Left ventricle myocardium superior (tissue), 1 donor: ENCODE results near the gene AMER3. TPM values are rescaled to one million over a fixed set of nuclear protein-coding genes. Genes with fewer than 3 reads are reported as not detected.

ENCODE experiments used
- ATAC-seq: fragments of 200-7000 bp; cut with Tn5 transposase; one replicate; pipeline ENCODE4 v1.9.1; 2020; ENCODE audit warnings: mild to moderate bottlenecking, moderate library complexity
- DNase-seq: peaks from one replicate; pipeline ENCODE4 v3.0.0-alpha.2; 2020
- intact Hi-C: fragments of 100-400 bp; cut with micrococcal nuclease; formaldehyde crosslinking; loops from one replicate; pipeline ENCODE4 v1.11.0; 2022
- total RNA-seq: library from RNA; stranded (reverse); fragmentation: NEBNext Ultra II Directional; extraction: Animal tissue kit (Norgen Biotek cat#: 25700); gene quantifications from one replicate; pipeline ENCODE4 v1.2.1, GENCODE V29; 2021
- donor health status: DM: no; HTN: yes; CAD: no; lungs with severe emphysema.

The AMER3 gene
- total RNA-seq, 1 donor from 2014 or later, result not detected

- intact Hi-C loops, result no loop called here
- no peak for ATAC-seq
- DNase-seq, result no peak
These were observed 50.3 kb downstream of the AMER3 start for GRCh38 chr2:130805613-130806012.

DNA sequence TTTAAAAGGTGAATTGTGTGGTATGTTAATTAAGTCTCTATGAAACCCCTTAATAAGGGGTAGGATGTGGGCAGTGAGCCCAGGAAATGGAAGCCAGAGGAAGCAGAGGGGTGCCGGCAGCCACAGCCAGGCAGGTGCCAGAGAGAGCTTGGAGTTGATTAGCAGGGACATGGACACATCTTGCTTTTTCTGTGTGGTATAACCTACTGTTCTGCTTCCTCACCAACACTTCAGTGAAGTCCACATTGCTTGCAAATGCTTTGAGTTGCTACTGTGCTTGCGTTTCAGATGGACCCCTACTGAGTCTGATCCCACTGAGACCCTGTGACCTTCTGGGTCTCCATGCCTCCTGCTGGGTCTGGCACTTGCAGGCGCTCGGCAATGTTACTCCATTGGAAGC lies 51.0 kb downstream of the AMER3 start:
- intact Hi-C loops, result no loop called here
- ATAC-seq (no peak), DNase-seq (no peak)

DNA sequence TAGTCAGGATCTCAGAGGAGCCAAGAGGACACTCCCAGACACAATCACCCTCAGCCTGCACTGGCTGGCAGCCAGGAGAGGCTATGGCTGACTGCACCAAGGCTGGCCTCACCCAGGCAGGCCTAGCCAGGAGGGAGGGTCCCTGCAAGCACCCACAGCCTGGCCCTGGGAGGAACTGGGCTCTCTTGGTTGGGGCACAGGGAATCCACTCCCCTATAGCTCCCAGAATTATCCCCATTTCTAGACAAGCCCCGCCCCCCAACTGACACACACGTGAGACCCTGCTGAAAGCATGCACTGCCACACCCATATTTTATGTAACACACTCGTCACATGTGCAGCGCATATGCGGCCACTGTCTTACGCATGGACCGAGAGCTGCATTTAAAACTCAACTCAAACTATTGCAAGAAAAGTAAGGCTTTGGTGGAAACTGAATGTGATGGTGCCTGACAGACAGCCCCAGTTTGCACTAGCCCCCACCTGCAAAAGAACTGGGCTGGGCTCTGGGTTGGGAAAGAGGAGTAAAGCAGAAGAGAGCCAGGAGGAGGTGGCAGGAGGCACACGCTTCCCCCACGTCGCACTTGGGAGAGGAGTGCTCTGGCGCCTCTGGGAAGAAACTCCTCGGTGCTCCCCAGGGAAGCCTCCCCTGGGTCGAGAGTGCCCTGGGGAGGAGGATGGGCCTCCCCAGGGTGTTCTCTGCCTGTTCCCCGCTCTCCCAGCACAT lies 52.5 kb downstream of the AMER3 start:
- ATAC-seq (no peak), DNase-seq (no peak)
- intact Hi-C loops, result no loop called here

DNA sequence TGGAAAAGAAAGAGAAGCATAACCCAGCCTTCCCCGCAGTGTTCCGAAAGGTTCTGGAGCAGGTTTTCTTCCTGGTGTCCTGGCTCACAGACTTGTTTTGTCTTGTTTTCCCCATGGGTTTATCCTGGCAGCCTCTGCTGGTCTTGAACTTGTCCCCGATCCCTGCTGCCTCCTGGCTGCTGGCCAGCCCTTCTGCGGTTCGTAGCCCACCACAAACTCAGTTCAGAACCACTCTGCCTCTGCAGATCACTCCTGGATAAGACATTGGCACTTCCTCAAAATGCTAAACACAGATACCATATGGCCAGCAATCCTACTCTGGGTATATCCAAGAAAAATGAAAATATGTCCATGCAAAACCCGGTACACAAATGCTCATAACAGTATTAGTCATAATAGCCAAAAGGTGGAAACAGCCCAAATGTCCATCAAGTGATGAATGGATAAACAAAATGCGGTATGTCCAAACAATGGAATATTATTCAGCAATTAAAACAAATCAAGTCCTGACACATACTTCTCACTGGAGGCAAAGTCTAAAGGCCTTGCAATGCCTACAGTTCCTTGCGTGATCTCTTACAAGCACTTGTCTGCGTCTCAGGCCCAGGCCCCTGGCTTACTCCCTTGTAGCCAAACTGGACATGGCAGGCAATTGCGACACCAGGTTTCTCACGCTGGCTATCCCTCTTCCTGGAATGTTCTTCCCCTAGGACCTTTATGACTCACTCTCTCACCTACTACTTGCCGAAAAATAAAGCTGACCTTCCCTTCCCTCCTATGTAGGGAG lies 53.3 kb downstream of the AMER3 start:
- DNase-seq, result no peak
- no peak for ATAC-seq
- intact Hi-C loops, result no loop called here

GRCh38 chr2:130810490-130810889 lies 55.1 kb downstream of the AMER3 start:
- ATAC-seq (no peak), DNase-seq (no peak)
- intact Hi-C loops, result no loop called here

- no peak for DNase-seq
- no peak for ATAC-seq
- intact Hi-C loops, result no loop called here
These were observed 58.4 kb downstream of the AMER3 start for GRCh38 chr2:130813722-130814121.

DNA sequence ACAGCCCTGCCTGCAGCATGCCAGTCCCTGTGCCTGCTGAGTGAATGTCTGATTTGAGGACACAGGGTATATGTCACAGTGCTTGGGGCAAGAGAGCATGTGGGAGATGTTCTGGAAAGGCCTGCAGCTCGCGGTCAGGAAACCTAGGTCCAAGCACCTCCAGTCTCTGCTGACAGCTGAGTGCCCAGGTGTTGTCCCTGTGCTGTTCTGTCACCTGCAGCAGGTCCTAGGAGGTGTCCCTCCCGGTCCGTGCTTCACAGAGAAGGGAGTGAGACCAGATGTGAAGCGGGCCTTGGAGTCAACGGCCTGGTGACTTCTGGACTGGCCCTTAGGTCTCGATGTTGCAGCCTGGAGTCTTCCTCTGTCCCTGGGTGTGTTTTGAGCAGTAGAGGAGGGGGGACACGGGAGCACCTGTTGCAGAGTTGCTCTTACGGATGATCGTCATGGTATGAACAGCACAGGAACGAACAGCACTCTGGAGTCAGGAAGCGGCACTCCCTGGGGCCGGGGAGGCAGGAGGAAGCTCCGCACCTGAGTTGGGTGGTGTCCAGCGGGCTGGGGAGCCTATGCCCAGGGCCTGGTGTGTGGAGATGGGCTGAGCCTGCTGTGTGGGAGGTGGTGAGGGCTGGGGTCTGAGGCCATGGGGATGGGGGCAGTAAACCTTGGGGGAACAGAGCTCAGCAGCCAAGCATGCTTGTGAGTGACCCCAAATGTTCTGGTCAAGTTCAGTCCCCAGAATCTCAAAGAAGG lies 59.8 kb downstream of the AMER3 start:
- ATAC-seq (no peak), DNase-seq (no peak)
- intact Hi-C loops, result no loop called here

Other genes with a start within 250 kb of the AMER3 start
- gene POTEI, start 246.2 kb upstream of the AMER3 start, total RNA-seq, result not detected
- gene CFC1B, start 234.3 kb upstream of the AMER3 start, total RNA-seq, result not detected
- not detected for gene CFC1, start 156.0 kb upstream of the AMER3 start, total RNA-seq
- gene POTEJ, start 144.1 kb upstream of the AMER3 start, total RNA-seq, result not detected
- gene GPR148, start 26.5 kb upstream of the AMER3 start, total RNA-seq, result not detected
- 3.8 TPM for gene ARHGEF4, start 81.4 kb downstream of the AMER3 start, total RNA-seq